Measurements from ENCODE around the gene RIMS1. TPM values are rescaled to one million over a fixed set of nuclear protein-coding genes. Genes with fewer than 3 reads are reported as not detected.

The RIMS1 gene
- total RNA-seq, 1 donor from 2014 or later, result under 0.01 TPM

- Histone ChIP-seq H3K36me3 (ENCODE audit: control insufficient read depth, insufficient read depth, low read length) (no peaks in the 10 kb centered on the region), H3K27me3 (ENCODE audit: control insufficient read depth, insufficient read depth, low read length) (no peaks in the 10 kb centered on the region), H3K4me3 (ENCODE audit: low read depth, low read length) (no peak overlapping the region)
- peak; percentile 32 for DNase-seq (ENCODE audit: low read depth)
- FAIRE-seq, result no peak
- TF ChIP-seq CTCF (IDR thresholded peaks at IDR 0.05; ENCODE audit: insufficient read depth, low read length, severe bottlenecking), result no peak
Measured at GRCh38 chr6:71900642-71901041, 14.3 kb downstream of the RIMS1 start.

GRCh38 chr6:71902261-71902660 is 15.9 kb downstream of the RIMS1 start:
- H3K4me3 ChIP-seq (ENCODE audit: low read depth, low read length), result no peak overlapping the region
- no peak for DNase-seq (ENCODE audit: low read depth)
- FAIRE-seq, result peak; percentile 13

GRCh38 chr6:71906813-71907212 is 20.5 kb downstream of the RIMS1 start:
- no peaks in the 10 kb centered on the region for H3K36me3 ChIP-seq (ENCODE audit: control insufficient read depth, insufficient read depth, low read length)
- DNase-seq (ENCODE audit: low read depth), result no peak
- no peak for FAIRE-seq
- H3K4me3 ChIP-seq (ENCODE audit: low read depth, low read length), result no peak overlapping the region
- TF ChIP-seq CTCF (IDR thresholded peaks at IDR 0.05; ENCODE audit: insufficient read depth, low read length, severe bottlenecking), result no peak
- no peaks in the 10 kb centered on the region for H3K27me3 ChIP-seq (ENCODE audit: control insufficient read depth, insufficient read depth, low read length)

More at GRCh38 chr6:71902261-71902660, 15.9 kb downstream of the RIMS1 start:
- no peak for TF ChIP-seq CTCF (IDR thresholded peaks at IDR 0.05; ENCODE audit: insufficient read depth, low read length, severe bottlenecking)
- Histone ChIP-seq H3K27me3 (ENCODE audit: control insufficient read depth, insufficient read depth, low read length) (no peaks in the 10 kb centered on the region), H3K36me3 (ENCODE audit: control insufficient read depth, insufficient read depth, low read length) (no peaks in the 10 kb centered on the region)

- FAIRE-seq, result no peak
Measured at GRCh38 chr6:71908162-71908765, 21.9 kb downstream of the RIMS1 start.

GRCh38 chr6:71913444-71914234 is 27.3 kb downstream of the RIMS1 start:
- FAIRE-seq (no peak), DNase-seq (ENCODE audit: low read depth) (no peak)
- Histone ChIP-seq H3K4me3 (ENCODE audit: low read depth, low read length) (no peak overlapping the region), H3K36me3 (ENCODE audit: control insufficient read depth, insufficient read depth, low read length) (no peaks in the 10 kb centered on the region), H3K27me3 (ENCODE audit: control insufficient read depth, insufficient read depth, low read length) (no peaks in the 10 kb centered on the region)
- no peak for TF ChIP-seq CTCF (IDR thresholded peaks at IDR 0.05; ENCODE audit: insufficient read depth, low read length, severe bottlenecking)

More at GRCh38 chr6:71908162-71908765, 21.9 kb downstream of the RIMS1 start:
- no peaks in the 10 kb centered on the region for H3K36me3 ChIP-seq (ENCODE audit: control insufficient read depth, insufficient read depth, low read length)
- H3K27me3 ChIP-seq (ENCODE audit: control insufficient read depth, insufficient read depth, low read length), result no peaks in the 10 kb centered on the region
- DNase-seq (ENCODE audit: low read depth), result no peak
- H3K4me3 ChIP-seq (ENCODE audit: low read depth, low read length), result no peak overlapping the region
- no peak for TF ChIP-seq CTCF (IDR thresholded peaks at IDR 0.05; ENCODE audit: insufficient read depth, low read length, severe bottlenecking)
